HG02884 (cell line): ENCODE measurements around the gene SRMS.
"Not testable (repeated sequence)": the region's sequence is repeated elsewhere in the genome, so short reads cannot be mapped to it uniquely, and the experiment has no call there.

Experiments
- ATAC-seq: cut with Tn5 transposase; IDR thresholded peaks from one replicate; pipeline ENCODE4 v1.9.1; 2021; ENCODE audit warnings: mild to moderate bottlenecking, moderate library complexity; ENCODE audit not compliant: unreplicated experiment

SRMS gene

DNA sequence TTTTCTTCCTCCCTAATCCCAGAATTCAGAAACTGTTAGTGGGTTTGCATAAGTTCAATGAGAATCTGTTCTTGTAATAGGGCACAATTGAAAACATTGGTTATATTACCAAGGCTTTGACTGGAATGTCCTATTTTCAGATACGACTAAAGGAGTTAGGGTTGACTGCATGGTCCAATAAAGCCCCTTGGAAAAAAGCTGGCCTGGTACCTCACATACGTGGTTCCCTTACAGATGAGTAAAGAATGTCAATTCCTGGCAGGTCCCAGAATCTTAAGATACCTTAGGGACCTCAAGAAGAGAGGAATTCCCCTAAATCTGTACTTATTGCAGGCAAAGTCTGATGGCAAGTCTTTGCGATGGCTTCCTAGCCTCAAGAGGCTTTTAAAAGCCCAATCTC is 22.4 kb downstream of the SRMS start:
- no peak for ATAC-seq

DNA sequence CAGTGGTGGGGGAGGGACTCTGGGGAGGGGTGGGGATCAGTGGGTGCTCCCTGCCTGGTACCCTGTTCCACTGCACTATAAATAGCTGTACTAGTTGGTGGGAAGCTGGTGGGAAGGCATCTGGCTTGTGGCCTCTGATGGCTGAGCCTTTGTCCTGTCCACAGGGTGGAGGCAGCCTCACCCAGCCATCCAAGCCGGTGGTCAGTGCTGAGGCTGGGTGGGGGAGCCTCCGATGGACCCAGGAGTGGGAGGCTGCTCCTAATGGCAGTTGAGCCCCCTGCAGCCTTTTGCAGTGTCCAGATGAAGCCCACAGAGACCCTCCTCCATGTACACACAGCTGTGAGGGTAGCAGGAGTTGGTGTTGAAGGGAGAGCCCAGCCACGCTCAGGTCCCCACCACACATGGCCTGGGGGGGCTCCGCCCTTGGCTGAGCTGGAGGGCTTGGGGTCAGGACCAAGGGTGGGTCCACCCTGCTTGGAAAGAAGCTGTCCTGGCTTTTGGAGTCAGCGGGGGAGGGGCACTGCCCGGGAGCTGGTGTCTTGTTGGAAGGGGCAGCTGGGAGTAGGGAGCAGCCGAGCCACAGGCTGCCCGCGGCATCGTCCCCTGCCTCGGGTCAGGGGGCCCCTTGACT is 24.5 kb downstream of the SRMS start:
- no peak for ATAC-seq

DNA sequence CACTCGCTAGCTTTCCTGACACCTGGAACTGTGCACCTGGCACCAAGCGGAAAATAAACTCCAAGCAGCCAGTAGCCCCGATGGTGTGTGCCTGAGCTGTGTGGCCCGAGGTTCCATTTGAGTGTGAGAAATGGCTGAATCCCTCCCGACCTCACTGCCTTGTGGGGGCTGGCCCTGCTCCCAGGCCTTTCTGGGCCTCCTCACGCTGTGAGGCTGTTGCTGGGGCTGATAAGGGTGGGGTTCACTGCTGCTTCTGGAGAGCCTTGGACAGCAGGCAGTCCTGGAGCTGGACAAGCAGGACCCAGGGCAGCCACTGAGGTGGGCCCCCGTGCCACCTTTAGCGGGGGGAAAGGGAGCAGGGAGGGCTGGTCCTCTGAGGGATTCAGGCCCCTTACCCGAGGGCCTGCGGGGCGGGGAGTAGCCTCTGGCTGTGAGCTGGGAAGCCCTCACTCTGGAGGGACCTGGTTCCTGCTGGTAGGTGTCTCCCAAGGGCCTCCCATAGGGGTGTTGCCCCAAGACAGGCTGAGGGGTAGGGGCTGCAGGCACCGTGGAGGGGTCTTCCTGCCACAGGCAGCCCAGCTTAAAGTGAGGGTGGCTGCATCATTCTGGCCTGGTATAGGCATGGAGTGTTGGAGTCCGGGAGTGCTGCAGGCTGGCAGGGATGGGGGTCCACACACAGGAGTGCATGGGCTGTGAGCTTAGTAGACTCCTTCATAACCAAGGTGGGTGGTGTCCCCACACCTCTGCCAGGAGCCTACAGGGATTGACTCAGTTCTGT is 25.3 kb downstream of the SRMS start:
- no peak for ATAC-seq

DNA sequence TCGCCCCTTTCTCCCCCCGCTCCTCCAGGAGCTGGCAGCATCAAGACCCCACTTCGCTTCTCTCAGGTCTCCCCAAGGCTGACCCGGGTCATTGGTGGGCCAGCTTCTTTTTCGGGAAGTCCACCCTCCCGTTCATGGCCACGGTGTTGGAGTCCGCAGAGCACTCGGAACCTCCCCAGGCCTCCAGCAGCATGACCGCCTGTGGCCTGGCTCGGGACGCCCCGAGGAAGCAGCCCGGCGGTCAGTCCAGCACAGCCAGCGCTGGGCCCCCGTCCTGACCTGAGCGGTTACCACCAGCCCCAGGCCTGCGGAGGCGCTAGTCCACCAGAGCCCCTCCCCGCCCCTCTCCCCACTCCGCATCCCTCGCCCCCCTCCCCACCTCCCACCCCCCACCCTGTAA is 25.9 kb downstream of the SRMS start:
- no peak for ATAC-seq

DNA sequence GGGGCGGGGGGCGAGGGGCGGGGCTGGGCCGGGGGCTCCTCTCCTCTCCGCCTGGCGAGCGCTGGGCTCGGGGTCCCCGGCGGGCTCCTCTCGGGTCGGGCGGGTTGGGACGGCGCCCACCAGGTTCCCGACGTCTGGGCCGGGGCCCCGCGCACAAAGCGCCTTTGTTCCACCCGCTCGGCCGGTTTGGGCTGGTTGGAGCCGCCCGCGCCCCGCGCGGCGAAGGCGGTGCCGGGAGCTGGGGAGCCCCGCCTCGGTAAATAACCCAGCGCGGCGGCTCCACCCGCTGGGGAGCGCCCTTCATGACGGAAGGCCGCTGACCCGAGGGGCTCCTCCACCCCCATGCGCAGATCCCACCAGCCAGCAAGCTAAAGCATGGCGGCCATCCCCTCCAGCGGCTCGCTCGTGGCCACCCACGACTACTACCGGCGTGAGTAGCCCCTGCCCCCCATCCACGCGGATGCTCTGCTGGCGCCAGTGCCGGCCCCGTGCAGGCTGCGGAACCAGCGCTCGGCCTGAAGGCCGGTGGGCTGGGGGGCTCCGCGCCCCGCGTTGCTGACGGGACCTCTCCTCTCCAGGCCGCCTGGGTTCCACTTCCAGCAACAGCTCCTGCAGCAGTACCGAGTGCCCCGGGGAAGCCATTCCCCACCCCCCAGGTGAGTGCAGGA is 26.5 kb downstream of the SRMS start:
- ATAC-seq, result peak; percentile 35

DNA sequence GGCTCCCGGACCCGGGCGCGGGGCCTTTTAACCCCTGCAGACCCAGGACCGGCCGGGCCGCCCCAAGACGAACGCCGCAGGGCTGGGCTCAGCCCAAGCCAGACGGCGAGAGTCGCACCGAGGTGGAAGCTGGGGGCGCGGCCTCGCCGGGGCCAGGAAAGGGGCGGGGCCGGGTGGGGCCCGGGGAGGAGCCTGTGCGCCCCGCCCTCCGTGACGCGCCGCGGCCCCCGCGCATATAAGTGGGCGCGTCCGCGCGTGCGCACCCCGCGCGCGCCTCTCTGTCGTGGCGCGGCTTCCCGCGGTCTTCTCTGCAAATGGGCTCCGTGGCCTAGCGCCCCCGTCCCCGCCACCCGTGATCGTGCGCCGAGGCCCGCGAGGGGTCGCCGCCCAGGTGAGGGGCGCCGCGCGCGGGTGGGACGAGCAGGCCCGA is 27.0 kb downstream of the SRMS start, which contains the start of gene PPDPF:
Gene PPDPF, plus strand, starts transcription at position 262 of the 430 bp plus-strand sequence. CDS start 544 bp downstream, outside the sequence.
- ATAC-seq, result peak; percentile 68

DNA sequence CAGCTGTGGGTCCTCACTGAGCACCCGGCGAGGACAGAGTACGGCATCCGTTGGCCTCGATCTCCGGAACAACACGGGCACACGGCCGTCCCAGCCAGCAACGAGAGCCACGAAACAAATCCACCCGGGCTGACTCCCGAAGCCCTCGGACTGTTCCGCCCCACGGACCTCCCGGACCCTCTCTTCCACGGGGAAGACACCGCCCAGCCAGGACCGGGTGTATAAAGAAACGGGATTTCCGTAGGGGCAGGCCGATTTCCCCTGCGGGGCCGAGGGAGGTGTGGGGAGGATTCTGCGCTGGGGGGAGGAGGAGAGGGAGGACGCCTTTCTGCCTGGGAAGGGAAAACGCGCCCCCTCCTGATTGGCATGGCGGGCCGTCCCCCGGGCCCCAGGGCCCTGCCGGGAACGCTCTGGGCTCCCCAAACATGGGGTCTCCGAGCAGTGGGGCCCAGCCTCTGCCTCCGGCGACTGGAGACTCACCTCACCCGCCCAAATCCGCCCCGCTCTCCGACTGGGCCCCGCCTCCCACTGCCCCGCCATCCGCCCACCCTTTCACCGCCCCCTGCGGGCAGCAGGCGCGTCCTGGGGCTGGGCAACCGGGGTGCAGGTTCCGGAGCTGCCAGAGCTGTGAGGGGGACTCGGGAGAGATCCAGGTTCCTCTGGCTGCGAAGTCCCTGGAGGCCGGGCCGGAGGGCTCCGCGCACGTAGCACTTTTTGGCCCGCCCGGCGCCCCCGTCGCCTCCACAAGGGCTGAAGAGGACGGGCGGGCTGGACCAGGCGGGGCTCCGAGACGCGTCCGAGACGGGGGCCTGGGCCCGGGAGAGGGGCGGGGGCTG is 27.7 kb downstream of the SRMS start:
- ATAC-seq, result peak; percentile 36

DNA sequence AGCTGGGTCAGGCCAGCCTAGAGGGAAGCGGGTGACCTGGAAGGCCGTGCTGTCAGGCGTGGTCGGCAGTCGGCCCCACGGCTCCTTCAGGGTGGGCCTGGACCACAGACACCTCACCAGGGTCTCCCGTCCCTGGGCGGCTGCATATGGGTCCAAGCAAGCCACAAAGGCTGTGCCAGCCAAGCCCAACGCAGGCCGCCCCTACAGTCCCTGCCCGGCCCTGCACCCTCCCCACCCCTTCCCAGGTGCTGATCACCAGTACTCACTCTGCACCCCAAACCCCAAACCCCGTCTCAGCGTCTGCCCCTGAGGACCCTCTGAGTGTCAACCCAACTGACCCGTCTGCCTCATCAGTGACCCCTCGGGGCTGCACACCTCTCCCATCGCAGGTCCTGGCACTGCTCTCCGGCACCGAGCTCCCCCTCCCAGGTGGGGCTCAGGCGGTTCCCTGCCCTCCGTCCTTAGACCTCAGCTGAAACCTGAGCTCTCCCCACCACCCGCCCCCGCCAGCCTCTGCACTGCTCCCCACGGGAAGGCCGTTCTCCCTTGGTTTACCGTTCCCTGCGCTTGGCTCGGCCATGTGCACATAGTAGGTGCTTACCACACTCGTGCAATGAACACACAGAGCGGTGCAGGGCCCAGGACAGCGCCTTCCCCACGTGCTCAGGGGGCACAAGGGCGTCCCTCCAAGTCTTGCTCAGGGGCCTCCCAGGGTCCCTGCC is 28.4 kb downstream of the SRMS start:
- ATAC-seq, result no peak

DNA sequence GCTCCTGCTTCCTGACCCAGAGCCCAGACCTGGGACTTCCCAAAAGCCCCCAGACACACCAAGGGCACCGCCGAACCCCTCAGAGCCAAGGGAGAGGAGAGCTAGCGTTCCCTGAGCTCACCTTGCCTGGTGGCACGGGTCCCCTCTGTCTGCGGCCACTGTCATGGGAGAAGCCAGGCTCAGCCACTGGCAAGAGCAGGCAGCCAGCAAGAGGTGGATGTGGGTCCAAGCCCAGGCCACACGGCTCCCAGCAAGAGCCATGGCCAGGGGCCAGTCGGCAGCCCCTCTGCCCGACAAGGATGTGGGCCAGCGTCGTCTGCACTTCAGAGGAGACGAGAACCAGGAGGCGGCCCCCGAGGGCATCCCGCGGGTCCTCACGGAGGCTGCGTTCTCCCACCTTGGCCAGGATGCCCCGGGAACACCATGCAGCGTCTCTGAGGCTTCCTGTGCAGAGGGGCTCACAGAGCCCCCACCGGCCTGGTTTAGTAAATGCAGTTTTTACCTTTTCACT is 29.1 kb downstream of the SRMS start:
- no peak for ATAC-seq

DNA sequence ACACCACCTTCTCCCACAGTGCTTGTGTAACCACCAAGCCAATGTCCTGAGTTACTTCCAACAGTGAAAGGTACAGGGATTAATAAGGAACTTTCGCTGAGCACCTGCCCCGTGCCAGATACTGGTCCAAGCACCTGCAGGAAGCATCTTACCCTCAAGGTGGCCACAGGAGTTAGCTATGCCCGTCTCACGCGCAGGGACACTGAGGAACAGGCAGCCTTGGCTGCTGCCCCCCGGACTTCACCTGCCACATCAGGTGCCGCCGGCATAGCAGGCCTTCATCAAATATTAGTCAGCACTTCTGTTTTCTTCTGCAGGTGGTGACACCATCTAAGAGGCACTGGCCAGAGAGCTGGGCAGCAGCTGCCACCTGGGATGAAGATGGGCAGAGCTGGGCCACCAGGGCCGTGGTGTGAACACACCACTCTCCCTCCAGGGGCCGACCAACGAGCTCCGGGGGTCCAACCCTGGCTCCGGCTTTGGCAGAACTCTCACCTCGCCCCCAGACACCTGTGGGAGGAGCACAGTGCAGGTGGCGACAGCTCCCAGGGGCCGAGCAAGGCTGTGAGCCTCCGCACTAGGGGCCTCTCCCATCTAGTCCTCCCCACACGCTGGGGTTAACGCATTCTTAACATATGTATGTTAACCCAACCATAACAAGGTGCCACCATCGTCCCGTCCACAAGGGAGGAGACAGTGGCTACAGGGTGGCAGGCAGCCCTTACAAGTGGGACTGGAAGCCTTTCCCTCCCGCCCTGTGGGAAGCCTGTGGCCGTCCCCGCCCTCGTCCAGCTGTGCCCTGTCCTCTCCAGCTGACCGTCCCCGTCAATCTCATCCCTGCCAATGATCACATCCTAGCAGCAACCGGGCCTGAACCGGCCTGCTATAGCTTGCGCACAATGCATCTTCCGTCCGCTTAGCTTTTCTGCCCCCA is 29.9 kb downstream of the SRMS start:
- no peak for ATAC-seq

DNA sequence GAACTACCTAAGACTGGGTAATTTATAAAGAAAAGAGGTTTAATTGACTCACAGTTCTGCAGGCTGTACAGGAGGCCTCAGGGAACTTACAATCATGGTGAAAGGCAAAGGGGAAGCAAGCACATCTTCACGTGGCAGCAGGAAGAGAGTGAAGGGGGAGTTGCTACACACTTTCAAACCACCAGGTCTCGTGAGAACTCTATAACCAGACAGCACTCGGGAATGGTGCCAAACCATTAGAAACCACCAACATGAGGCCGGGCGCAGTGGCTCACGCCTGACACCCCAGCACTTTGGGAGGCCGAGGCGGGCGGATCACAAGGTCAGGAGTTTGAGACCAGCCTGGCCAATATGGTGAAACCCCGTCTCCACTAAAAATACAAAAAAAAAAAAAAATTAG is 33.0 kb downstream of the SRMS start:
- not testable (repeated sequence) for ATAC-seq

DNA sequence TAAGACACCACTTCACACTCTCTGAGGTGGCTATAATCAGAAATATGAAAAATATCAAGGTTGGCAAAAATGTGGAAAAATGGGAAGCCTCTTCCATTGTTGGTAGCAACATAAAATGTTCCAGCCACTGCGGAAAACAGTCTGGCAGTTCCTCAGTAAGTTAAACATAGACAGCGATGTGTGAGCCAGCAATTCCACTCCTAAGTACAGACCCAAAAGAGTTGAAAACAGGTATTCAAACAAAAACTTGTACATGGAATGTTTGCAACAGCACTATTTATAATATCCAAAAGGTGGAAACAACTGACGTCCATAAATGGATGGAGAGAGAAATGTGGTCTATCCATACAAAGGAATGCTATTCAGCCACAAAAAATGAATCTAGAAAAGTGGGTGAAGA is 34.3 kb downstream of the SRMS start:
- no peak for ATAC-seq

DNA sequence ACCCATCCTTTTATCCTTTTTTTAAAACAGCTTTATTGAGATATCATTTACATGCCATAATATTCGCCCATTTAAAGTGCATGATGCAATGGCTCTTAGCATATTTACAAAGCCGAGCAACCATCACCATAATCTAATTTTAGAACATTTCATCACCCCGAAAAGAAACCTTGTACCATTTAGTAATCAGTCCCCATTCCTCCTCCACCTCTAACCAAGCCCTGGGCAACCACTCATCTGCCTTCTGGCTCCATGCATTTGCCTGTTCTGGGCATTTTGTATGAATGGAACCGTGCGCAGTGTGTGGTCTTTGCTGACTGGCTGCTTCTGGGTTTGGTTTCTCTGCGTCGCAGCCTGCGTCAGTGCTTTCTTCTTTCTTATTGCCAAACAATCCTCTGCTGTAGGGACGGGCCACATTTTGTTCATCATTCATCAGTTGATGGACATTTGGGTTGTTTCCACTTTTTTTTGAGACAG is 38.4 kb downstream of the SRMS start:
- no peak for ATAC-seq

DNA sequence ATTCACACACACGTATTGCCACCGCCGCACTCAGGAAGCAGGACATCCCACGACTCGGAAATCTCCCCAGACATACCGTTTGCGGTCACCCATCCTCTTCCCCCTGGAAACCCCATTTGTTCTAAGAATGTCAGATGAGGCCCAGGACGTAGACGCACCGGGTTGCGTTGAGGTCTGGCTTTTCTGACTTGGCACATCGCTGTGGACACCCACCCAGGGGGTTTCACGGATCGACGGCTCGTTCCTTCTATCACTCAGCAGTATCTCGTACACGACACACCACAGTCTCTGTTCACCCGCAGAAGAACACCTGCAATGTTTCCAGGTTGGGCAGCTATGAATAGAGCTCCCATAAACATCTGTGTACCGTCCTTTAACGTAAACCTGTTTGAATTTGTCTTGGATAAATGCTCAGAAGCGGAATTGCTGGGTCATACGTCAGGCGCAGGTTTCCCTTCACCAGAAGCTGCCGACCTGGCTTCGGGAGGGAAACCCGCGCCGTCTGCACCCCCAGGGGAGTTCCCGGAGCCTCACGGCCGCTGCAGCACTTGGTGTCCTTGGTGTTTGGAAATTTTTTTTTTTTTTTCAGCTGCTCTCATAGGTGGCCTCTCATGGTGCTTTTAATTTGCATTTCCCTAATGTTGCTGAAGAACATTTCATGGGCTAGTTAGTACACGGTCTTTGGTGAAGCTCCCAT is 39.3 kb downstream of the SRMS start:
- no peak for ATAC-seq

DNA sequence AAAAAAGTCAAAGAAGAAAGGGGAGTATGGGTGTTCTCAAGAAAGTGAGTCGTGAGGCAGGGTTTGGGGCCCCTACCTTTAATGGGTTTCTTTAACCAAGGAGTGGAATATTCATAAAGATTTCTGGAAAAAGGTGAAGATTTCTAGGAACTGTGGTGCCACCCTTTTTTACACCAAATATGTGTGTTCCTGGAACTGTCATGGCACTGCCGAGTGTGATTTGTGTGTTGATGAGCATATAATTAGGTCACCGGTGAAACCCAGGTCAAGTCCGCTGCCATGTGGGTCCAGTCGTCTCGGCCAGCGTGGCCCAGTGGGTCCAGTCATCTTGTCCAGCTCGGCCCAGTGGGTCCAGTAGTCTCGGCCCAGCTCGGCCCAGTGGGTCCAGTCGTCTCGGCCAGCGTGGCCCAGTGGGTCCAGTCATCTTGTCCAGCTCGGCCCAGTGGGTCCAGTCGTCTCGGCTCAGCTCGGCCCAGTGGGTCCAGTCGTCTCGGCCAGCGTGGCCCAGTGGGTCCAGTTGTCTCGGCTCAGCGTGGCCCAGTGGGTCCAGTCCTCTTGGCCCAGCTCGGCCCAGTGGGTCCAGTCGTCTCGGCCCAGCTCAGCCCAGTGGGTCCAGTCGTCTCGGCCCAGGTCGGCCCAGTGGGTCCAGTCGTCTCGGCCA is 40.3 kb downstream of the SRMS start:
- ATAC-seq, result no peak

DNA sequence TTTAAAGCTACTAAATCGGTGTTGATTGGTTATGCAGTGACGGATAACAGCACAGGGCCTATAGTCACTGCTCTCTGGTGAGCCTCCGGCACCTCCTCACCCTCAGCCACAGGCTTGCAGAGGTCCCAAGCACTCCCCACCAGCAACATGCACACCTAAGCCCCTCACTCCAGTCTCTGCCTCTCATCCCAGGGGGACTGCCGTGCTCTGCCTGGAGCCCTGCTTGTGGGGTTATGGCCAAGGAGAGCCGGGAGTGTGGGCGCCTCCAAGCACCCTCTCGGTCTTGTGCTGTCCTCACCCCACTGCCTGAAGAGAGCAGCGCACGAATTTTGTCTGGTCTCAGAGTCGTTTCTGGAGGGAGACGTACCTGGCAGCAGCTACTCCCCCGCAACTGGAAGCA is 41.8 kb downstream of the SRMS start:
- ATAC-seq, result no peak

DNA sequence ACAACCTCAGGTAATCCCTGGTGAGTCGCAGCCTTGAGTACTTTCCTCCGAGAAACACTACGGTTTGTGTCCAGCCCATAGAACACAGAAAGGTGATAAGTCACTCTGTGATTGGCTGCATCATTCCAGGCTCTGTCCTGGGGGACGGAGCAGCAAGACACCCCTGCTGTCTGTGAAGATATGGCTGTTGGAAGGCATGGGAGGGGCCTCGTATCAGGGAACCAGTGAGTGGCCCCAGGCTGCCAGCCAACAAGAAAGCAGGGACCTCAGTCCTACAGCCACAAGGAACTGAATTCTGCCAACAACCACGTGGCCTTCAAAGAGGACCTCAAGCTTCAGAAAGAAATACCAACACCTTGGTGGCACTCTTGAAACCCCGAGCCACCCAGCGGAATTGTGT is 42.3 kb downstream of the SRMS start:
- no peak for ATAC-seq

DNA sequence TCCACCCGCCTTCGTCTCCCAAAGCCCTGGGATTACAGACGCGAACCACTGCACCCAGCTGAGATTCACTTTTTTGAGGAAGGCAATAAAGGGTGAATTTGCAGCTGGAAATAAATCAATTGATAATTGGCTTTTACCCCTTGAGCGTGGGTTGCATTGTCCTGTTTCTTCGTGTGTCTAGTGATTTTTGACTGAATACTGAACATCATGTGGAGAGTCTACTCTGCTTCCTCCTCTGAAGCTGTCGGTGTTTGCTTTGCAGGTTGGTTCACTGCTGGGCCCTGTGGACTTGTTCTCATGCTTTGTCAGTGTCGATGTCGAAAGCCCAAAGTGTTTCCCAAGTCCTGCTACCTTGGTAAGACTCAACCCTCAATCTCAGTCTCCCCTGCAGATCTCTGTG is 42.9 kb downstream of the SRMS start:
- no peak for ATAC-seq
